GM12872 (cell line): Measurements from ENCODE around the gene TPRG1L.

Source experiments
- TF ChIP-seq, protein P1 (sequence below): IDR thresholded peaks from 3 replicates; pipeline ENCODE4 v1.5.1; 2011; ENCODE audit warnings: low read depth, mild to moderate bottlenecking, low read length, moderate library complexity; ENCODE audit not compliant: insufficient read depth

TPRG1L gene

DNA sequence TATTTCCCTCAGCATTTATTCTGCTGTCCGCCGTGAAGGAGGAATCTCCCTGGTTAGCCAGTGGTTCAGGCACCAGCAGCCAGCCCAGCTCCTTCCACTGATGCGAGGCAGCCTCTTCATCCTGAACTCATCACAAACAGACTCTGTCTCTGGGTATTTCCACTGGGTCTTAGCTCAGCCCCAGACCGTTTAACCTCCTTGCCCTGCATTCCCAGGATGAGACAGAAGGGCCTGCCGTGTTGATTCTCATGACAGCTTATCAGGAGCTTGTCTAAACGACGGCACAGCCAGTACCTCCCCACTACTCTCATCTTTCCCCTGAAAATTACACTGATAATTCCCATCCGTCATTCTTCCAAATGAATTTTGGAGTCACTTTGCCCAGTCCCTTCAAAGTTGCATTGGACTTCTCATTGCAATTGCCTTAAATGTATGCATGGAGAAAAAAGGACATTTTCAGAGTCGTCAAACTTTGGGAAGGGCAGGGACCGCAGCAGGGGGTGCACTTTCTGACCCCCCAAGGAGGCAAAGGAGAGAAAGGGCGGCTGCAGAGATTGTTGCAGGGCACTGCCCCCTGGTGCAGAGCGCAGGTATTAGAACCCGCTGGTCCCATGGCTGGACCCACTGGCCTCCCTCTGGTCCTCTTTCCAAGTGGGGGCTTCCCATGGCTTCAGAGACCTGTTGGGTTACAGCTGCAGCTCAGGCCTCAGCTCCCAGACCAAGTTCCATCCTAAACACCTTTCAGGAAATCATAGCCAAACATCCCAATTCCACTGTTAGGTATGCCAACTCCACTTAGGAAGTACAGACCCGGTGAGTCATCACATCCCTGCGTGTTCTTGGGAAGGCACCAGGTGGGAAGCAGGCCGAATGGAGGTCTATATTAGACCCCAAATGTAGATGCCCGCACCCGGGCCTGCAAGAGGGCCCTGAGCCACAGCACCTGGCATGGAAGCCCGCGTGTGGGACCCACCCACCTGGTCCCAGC is 9.8 kb upstream of the TPRG1L start:
- TF ChIP-seq, protein P1, sequence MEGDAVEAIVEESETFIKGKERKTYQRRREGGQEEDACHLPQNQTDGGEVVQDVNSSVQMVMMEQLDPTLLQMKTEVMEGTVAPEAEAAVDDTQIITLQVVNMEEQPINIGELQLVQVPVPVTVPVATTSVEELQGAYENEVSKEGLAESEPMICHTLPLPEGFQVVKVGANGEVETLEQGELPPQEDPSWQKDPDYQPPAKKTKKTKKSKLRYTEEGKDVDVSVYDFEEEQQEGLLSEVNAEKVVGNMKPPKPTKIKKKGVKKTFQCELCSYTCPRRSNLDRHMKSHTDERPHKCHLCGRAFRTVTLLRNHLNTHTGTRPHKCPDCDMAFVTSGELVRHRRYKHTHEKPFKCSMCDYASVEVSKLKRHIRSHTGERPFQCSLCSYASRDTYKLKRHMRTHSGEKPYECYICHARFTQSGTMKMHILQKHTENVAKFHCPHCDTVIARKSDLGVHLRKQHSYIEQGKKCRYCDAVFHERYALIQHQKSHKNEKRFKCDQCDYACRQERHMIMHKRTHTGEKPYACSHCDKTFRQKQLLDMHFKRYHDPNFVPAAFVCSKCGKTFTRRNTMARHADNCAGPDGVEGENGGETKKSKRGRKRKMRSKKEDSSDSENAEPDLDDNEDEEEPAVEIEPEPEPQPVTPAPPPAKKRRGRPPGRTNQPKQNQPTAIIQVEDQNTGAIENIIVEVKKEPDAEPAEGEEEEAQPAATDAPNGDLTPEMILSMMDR, result peak; percentile 70

DNA sequence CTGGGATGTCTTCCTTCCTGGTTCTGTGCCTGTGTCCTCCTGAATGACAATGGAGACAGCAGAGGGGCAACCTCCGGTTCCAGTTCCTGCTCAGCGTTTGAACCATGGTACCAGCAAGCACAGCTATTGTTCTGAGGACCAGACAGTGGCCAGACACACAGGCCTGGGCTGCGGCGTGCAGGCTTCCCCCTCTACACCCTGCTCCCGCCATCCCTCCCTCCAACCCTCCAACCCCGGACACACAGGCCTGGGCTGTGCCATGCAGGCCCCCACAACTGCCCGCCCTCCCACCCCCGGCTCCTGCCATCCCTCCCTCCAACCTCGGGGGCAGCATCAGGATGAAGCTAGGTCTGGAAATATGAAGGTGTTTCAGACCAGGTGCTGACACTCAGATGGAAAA is 8.0 kb upstream of the TPRG1L start:
- TF ChIP-seq, protein P1, result no peak

DNA sequence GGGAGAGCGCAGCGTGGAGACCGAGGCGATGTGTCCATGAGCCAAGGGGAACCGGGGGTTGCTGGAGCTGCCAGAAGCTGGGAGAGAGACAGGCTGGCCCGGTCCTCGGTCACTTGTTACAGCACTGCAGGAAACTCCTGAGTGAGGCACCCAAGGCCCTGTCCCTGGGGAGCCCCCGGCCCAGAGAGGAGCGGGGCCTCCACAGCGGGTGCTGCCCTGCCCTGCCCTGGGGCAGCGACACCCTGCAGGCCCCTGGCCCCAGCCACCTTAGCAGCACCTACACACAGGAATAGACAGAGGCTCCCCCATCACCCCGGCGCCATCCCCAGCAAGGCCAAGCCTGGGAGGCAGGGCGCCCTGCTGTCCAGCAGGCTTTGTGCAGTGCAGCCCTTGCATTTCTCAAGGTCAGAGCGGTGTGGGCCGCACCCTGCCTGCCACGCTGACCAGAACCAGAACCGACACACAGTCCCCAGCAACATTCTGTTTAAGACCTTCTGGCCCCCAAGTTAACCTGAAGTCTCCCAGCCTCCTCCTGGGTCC is 6.9 kb upstream of the TPRG1L start:
- TF ChIP-seq, protein P1, result no peak

DNA sequence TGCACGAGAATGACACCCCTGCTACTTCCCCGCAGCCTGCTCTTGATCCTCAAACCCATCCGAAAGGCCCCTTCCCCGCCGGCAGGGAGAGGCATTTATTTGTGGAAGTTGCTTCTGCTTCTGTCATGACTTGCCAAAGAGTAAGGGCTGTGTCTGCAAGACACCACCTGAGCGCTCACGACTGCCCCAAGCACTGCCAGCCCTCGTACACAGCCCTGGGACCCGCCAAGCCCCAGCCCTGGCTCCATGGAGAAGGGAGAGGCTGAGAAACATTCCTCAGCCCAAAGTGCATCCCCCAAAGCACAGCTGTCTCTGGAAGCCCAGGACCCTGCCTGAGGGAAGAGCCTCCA is 6.3 kb upstream of the TPRG1L start:
- TF ChIP-seq, protein P1, result no peak

DNA sequence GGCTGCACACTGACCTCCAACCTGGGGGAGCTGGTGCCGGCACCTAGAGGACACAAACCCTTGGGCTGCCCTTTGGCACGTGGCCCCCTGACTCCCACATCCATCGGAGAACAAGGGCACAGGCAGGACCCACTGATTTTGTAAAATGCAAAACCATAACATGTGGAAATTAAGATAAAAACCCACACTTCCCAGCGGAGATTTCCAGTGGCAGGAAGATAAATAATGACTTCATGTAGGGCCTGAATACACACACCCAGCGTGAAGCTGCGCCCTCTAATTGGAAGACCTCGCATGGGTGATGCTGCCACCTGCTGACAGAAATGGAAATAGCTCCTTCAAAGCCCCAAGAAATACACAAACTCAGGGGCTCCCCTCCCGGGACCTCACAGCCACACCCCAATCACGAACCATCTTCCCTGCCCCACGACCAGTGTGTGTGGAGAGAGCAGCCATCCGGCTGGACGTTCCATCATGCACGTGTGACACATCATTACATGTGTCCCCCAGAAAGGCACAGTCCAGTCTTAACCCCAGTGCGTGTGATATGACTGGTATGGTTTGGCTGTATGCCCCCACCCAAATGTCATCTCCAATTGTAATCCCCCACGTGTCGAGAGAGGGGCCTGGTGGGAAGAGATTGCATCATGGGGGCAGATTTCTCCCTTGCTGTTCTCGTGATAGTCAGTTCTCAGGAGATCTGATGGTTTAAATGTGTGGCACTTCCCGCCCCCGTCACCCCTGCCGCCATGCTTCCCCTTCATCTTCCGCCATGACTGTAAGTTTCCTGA is 5.7 kb upstream of the TPRG1L start:
- TF ChIP-seq, protein P1, result peak; percentile 85

DNA sequence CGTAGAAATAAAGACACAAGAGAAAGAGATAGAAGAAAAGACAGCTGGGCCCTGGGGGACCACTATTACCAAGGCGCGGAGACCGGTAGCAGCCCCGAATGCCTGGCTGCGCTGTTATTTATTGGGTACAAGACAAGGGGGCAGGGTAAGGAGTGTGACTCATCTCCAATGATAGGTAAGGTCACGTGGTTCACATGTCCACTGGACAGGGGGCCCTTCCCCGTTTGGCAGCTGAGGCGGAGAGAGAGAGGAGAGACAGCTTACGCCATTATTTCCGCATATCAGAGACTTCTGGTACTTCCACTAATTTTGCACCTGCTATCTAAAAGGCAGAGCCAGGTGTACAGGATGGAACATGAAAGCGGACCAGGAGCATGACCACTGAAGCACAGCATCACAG is 4.1 kb upstream of the TPRG1L start:
- TF ChIP-seq, protein P1, result no peak

DNA sequence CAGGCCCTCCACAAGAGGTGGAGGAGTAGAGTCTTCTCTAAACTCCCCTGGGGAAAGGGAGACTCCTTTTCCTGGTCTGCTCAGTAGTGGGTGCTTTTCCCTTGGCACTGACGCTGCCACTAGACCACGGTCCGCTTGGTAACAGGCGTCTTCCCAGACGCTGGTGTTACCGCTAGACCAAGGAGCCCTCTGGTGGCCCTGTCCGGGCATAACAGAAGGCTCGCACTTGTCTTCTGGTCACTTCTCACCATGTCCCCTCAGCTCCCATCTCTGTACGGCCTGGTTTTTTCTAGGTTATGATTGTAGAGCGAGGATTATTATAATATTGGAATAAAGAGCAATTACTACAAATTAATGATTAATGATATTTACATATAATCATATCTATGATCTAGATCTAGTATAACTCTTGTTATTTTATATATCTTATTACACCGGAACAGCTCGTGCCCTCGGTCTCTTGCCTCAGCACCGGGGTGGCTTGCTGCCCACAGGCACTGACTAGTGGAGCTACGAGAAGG is 3.6 kb upstream of the TPRG1L start:
- TF ChIP-seq, protein P1, result peak; percentile 62
